AG08395 (cell line): ENCODE measurements around the gene CHADL.
"Not testable (repeated sequence)": the region's sequence is repeated elsewhere in the genome, so short reads cannot be mapped to it uniquely, and the experiment has no call there.

Experiments
- DNase-seq: peaks from one replicate; pipeline ENCODE4 v3.0.0; 2012; ENCODE audit warnings: mixed read lengths, low spot score

The CHADL gene

GRCh38 chr22:41181349-41182241 is 59.1 kb downstream of the CHADL start:
- DNase-seq: no peak

GRCh38 chr22:41180926-41181325 is 59.8 kb downstream of the CHADL start:
- DNase-seq: no peak

GRCh38 chr22:41180362-41180761 is 60.4 kb downstream of the CHADL start:
- not testable (repeated sequence) for DNase-seq
